GM19328 (cell line): ENCODE data around the gene ASIC5.

Experiments used
- ATAC-seq: cut with Tn5 transposase; IDR thresholded peaks from one replicate; pipeline ENCODE4 v1.9.1; 2021; ENCODE audit warnings: mild to moderate bottlenecking, moderate library complexity; ENCODE audit not compliant: unreplicated experiment

The ASIC5 gene

DNA sequence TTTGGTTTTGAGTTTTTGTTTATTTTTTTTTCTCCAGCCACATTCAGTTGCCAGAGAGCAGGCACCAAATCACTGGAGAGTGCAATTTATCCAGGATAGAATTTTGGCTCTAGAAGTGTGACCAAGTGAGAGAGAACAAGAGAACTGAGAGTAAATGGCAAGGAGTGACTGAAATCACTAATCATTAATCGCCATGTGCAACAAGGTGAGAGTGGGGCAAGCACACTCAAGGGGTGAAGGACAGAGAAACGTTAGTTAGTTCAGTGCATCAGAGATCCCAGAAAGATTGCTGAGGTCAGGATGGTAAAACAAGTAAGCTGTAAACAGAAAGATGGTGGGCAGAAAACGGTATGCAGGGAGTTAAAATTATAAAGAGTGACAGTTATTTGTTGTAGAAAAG is 17.8 kb upstream of the ASIC5 start:
- no peak for ATAC-seq

DNA sequence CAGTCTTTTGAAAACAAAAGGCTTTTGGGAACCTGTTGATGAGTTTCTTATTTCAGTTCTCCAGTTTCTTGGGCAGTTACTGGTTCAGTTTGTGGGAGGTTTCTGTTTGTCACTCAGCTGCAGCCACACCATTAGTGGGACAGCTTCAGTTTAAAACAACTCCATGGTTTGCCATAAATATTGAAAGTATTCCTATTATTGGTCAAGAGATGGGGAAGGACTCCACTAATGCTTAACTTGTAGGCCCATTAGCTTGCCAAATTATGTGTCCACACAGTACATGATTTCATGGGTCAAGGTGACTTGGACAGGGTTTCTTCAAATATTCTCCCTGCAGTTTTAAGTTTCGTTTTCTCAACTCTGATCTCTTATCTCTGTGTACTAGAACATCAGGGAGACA is 15.5 kb upstream of the ASIC5 start:
- no peak for ATAC-seq

DNA sequence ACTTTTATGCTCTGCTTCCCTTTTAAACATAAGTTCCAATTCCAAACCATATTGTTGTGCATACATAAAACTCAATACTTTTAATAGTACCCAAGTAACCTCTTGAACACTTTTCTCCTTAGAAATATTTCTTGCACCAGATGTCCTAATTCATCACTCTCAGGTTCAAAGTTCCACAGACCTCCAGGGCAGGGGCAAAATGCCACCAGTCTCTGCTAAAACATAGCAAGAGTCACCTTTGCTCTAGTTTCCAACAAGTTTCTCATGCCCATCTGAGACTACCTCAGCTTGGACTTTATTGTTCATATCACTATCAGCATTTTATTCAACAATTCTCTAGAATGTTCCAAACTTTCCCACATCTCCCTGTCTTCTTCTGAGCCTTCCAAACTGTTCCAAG is 13.7 kb upstream of the ASIC5 start:
- no peak for ATAC-seq

DNA sequence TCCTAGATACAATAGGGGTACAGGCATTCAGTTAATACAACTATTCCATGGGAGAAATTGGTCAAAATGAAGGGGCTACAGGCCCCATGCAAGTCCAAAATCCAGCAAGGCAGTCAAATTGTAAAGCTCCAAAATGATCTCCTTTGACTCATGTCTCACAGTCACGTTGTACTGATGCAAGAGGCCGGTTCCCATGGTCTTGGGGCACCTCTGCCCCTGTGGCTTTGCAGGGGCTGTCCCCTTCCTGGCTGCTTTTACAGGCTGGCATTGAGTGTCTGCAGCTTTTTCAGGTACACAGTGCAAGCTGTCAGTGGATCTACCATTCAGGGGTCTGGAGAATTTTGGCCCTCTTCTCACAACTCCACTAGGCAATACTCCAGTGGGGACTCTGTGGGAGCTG is 12.5 kb upstream of the ASIC5 start:
- no peak for ATAC-seq

DNA sequence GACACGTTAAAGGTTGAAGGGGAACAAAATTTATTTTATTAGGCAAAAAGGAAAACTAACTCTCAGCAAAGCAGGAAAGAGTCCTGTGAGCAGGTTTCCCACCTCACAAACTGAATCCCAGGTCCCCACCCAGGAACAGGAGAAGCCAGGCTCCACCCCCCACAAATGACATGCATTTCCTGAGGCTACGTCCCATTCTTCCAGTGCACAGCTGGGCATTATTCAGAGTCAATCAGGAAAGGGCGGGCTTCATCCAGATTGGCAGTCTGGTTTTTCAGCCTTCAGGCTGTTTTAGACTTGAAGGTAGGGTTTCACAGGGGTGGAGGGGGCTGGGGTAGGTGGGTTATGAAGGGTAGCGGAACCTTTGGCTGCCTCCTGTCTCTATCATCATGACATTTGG is 11.9 kb upstream of the ASIC5 start:
- ATAC-seq, result no peak

DNA sequence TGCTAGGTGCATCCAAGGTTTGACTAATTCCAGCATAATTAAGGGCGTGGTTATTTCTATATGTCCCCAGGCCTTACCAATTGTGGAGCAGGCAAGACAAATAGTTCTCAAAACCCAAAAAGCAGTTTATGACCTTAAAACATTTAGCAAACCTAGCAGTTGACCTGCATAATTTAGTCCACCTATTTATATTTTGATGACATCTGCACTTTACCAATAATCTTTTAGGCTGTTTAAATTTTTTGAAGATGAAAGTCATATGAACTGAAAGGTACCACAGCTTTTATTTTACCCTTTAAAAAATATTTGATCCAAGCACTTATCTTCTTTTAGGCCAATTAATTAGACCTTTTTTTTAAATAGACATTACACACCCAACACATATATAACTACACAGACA is 9.8 kb upstream of the ASIC5 start:
- ATAC-seq, result no peak

DNA sequence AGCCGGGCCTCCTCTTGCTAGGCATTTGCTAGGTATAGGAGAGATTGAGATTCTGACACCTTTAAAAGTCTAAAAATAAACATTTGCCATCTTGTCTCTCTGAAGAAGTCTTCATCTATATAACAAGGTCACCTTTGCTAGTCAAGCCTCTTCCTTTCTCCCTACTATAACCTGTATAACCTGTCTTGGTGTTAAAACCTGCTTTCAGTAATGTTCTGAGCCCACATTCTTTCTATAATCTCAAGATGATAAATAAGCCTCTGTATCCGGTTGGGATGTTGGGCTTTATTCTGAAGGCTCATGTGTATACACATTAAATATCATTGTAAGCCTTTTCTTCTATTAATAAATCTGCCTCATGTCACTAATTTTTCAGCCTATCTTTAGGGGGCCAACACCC is 10.2 kb downstream of the ASIC5 start:
- ATAC-seq, result no peak

DNA sequence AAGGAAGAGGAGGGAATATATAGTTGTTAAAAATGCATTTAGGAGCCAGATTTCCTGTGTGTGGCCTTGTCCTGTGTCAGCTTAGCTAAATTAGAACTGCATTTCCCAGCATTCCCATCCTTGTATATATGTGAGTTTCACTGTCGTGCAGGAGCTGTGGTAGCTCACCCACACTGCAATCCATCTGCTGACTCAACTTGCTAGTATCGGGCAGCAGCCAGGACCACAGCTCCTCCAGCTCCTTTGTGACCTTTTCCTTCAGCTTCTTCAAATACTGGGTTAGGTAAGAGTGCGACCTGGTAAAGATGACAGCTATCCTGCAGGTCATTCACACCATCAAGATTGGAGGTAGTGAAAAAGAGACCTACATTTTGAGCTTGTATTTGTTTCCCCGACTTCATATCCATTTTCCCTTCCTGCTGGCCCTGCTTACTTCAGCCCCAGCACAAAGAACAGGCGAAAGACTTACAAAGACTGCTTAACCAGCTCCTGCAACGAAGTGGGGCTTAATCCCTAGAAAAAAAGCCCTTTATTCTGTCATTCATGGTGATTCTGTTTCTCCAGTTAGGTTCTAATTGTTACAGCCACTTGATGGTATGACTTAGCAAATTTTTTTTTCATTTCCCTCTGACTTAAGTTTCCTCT is 11.4 kb downstream of the ASIC5 start:
- no peak for ATAC-seq

DNA sequence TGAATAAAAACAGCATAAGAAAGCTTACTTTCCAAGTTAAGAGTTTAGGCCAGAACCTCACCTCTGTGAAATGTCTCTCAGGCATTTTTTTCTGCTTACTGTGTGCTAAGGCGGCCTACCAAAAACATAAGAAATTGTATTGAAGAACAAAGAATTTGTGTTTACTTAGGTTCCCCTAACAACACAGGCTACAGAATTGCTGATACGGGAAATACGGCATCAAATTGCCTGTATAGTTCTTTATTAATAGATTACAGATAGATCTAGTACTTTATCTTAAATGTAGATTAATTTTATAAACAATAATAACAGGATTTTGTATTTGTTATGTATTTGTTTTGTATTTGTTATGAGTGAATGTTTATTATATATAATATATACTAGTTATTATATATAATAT is 12.9 kb downstream of the ASIC5 start:
- no peak for ATAC-seq

DNA sequence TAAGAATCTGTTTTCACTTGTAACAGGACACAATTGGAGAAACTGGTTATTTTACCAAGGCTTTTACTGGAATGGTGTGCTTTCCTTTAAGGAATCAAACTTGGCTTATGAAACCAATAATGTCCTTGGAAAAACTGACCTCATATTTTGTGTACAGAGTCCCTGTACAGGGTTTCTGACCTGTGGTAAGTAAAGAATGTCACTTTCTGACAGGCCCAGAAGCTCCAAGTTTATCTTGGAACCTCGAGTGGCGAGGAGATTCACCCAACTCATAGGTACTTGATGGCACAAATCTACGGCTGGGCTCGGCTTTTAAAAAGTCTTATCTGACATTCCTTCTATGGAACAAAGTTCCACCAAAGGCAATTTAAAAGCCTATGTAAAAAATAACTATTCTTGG is 17.0 kb downstream of the ASIC5 start:
- ATAC-seq, result no peak

DNA sequence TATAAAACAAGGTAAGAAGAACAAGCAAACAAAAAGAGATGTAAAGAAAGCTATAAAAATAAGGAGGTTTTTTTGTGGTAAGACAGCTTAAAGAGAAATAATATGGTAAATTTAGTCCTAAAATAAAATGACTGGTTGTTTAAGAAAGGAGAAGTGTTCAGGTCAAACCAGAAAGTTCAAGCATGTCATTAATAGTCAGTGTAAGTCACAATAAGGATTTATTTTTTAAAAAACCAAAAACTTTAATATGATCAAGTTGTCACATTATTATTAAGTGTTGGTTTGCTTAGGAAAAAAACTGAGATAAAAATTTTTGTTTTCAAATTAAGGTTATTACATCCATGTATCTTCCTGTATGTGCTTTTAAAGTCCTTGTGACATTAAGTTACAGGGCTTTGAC is 19.1 kb downstream of the ASIC5 start:
- no peak for ATAC-seq

DNA sequence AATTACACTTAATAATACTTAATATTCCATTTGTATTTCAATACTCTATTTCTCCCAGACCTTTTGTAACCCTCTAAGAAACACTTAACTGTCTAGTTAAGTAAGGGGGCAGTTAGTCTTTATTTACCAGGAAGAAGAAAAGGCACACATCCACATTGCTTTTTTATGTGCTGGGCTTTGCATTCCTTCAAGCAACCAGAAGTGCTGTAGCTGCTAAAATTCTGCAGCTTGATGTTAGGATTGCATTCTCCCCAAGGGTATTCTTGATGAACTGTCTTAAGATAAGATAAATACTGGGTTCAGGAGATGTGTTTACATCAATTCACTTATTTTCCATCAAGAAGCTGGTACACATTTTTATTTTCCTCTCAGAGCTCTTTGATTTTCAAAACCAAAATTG is 24.0 kb downstream of the ASIC5 start:
- no peak for ATAC-seq

DNA sequence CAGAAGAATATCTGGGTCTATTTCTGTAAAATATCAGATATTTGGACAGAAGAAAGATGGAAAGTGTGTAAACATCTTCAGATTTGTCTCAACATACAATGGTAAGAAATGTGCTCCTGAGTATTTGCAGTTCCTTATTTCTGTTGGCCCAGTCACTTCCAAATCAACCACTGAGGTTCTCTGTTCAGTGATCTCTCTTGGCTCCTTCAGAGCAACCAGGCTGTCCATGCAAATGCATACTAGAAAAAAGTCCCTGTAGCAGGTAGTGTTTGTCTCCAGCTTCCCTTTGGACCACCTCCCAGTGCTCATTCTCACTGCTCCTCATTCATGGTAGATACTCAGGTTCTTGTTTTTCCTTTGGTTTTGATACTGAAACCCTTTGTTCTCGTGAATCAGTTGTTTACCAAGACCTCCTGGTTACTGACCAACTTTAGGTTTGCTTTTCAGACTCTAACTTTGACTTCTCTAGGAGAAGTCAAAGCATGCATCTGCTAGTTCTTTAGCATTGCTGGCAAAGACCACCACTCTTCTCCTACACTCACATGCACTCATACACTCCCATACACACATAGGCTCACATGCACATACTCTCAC is 28.8 kb downstream of the ASIC5 start:
- no peak for ATAC-seq

DNA sequence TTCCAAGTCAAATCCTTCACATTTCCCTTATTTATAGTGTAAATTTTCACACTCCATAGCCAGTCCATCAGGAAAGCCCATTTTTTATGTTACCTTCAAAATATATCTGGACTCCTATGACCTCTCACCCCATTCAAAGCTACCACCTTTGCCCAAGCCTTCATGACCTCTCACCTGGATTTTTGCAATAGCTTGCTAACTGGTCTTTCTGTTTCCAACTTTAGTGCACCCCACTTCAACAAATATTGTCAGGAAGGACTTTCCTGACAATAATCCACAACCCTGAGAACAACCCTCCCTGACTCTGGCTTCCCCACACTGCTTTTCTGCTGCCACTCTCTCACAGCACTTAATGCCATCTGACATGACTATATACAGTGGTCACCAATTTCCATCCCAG is 33.4 kb downstream of the ASIC5 start:
- no peak for ATAC-seq

DNA sequence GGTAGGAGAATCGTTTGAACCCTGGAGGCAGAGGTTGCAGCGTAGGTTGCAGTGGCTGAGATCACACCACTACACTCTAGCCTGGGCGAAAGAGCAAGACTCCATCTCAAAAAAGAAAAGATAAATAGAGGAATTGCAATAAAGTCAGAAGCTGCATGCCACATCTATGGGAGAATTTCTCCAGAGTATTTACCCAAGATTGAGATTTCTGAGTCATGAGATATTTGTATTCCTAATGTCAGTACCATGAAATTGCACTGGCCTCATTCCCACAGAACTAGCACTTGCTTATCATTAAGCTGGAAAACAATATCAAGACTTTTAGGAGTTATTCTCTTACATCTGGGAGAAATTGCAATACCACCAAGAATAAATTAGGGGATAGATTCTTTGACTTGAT is 37.4 kb downstream of the ASIC5 start:
- ATAC-seq, result no peak

DNA sequence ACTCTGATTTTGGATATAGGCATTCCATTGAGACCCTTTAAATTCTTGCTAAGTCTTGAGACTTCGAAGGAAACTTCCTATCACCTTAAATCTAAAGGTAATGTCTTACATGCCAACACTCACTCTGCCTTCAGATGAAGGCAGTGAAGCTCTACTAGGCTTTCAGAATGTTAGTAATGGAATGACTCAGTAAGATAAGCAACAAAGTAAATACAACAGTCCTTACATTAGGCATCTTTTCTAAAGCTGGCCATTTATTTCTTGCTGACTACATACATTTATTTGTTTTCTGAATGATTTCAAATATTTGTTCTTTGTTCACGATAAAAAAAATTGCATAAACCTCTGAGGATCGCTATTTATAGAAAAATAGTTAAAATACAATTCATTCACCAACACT is 43.5 kb downstream of the ASIC5 start:
- ATAC-seq, result no peak

DNA sequence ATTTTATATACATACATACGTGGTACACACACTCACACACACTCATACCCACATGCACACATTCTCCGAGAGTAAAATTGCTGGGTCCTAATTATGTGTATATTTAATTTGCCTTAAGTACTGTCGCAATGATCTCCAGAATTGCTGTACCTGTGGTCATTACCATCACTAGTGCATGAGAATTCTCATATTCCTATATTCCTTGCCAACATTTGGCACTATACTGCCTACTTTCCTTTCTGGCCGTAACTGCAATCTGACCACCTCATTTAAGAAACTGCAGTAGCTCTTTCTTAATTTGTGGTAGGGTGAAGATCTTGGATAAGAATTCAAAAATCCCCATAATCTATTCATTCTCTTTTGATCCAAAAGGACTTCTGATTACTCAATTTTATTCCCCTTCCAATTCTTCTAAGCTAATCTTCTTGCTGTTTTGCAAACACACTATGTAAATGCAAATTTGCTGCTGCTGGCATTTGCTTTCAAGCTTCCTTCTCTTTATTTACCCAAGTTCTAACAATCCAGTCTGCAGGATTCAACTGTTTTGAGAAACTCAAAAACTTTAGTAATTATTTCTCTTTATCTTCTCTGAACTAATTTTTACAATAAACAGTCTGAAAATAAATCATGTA is 45.1 kb downstream of the ASIC5 start:
- no peak for ATAC-seq

DNA sequence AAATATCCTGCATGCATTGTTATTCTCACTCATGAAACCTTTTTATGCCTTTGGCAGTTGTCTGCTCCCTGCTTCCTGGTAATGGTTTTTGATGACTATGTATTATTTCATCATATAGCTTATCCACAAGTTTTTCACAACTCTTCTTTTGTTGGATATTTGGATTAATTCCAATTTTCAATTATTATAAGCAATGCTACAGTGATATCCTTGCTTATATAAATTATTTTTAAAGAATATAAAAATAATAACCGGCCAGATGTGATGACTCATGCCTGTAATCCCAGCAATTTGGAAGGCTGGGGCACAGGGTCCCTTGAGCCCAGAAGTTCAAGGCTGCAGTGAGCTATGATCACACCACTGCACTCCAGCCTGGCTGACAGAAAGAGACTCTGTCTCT is 47.0 kb downstream of the ASIC5 start:
- no peak for ATAC-seq

DNA sequence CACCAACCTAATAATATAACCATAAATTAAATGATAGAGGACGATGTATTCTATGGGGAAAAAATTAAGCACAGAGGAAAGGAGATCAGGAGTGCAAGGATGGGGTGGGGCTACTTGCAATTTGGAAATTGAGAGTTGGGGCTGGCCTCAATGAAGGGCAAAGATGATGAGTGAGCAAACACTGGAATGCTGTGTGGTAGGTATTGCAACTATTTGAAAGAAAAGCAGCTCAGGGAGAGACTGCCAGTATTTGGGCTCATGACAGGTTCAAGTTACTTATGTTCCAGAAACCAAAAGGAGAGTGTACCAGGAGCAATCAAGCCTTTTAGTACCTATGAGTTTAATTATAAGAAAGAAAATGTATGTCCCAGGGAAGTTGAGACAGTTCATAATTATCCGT is 47.4 kb downstream of the ASIC5 start:
- ATAC-seq, result no peak

DNA sequence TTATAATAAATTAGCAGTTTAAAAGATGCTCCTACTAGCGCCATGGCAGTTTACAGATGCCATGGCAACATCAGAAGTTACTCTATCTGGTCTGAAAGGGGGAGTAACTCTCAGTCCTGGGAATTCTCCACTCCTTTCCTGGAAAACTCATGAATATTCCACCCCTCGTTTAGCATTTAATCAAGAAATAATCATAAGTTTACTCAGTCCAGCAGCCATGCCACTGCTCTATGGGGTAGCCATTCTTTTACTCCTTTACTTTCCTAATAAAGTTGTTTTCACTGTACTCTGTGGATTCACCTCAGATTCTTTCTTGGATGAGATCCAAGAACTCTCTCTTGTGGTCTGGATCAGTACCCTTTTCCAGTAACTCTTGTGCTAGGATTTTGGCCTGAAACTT is 55.0 kb downstream of the ASIC5 start:
- ATAC-seq, result no peak

DNA sequence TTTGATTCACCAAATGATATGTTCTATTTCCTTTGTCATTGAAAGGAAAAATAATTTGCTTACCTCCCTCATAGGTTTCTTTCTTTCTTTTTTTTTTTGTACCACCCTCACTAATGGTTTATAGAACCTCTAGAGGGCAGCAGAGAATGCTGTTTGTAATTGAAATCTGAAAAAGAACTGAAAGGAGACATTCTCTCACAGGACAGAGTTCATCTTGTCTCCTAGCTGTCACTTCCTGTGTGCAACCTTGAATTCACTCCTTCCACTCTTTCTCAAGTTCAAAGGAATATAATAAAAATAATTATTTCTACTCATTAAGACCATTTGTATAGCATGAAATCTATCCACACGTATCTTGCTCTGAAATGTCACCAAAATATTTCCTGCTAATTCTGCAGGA is 56.2 kb downstream of the ASIC5 start:
- peak; percentile 95 for ATAC-seq

DNA sequence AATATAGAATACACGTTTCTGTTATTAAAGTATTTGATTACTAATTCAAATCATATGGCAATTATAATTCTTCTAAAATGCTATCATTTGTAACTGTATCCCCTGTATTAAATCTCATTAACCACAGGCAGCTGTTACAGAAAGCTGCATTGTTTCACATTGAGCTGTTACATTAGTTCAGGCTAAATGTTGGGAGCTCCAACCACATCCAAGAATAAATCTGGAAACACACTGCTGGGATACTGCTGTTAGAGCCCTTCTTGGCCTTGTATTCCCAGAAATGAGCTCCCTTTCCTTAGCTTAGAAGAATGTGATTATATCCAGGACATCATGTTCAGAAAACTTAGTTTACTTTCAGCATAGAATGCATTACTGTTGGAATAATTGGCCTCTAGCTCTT is 59.1 kb downstream of the ASIC5 start:
- ATAC-seq, result no peak

DNA sequence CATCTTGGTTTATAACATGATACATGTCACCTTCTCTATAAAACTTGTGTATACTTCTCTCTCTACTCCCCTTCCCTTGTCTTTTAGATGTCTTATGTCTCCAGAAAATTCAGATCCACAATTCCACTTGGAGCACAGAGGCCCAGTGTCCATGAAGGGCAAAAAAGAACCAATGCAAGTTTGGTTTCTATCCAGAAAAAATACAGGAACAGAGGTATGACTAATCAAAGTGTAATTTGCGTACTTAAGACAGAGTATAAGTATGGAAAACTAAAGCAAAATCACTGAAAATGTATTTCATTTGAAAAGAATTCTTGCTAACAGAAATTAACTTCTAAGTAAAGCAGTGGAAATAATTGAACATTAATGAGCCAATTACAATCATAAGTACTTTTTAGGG is 61.1 kb downstream of the ASIC5 start:
- no peak for ATAC-seq
